HFFc6 (cell line): Measurements from ENCODE around the gene RAD18. TPM values are rescaled to one million over a fixed set of nuclear protein-coding genes. Genes with fewer than 3 reads are reported as not detected.

ENCODE experiments used
- DNase-seq: peaks from one replicate; pipeline ENCODE4 v3.0.0-alpha.2; 2018
- H3K27ac Mint-ChIP-seq: 2 replicates; pipeline ENCODE4 v1.8.0; 2020; ENCODE audit warnings: mild to moderate bottlenecking, mixed read lengths
- H3K27me3 Mint-ChIP-seq: 2 replicates; pipeline ENCODE4 v1.8.0; 2021; ENCODE audit warnings: mild to moderate bottlenecking, moderate library complexity, mixed read lengths; ENCODE audit not compliant: insufficient read depth
- H3K36me3 Mint-ChIP-seq: 2 replicates; pipeline ENCODE4 v1.8.0; 2021; ENCODE audit warnings: low read depth, mixed read lengths
- H3K4me1 Mint-ChIP-seq: 2 replicates; pipeline ENCODE4 v1.8.0; 2020; ENCODE audit warnings: low read depth, mixed read lengths
- H3K4me3 Mint-ChIP-seq: 2 replicates; pipeline ENCODE4 v1.8.0; 2020; ENCODE audit warnings: mild to moderate bottlenecking, moderate library complexity, mixed read lengths
- H3K9me3 Mint-ChIP-seq: 2 replicates; pipeline ENCODE4 v1.8.0; 2020; ENCODE audit warnings: mild to moderate bottlenecking, mixed read lengths
- CTCF ChIP-seq: fragments of 200-600 bp; sonication (generic); IDR thresholded peaks from 2 replicates; pipeline ENCODE4 v1.5.0; 2021; ENCODE audit warnings: antibody characterized with exemption, mild to moderate bottlenecking
- total RNA-seq, 6 experiments: library from RNA; stranded (reverse); fragmentation: NEBNext Ultra II Directional; extraction: Animal tissue kit (Norgen Biotek cat#: 25700); gene quantifications; 2 replicates in 1 of 6; 3 replicates in 5 of 6; pipeline ENCODE4 v1.2.3, GENCODE V29; 2021

Gene RAD18
- total RNA-seq, 6 experiments from 2014 or later, result 25.0 to 34.0 (median 31.9) TPM

- peaks cover 91% of the 10 kb centered on the region for H3K4me1 Mint-ChIP-seq
- no peak for DNase-seq
- H3K27ac Mint-ChIP-seq, result peak overlapping the region; percentile 82
- peak overlapping the region; percentile 27 for H3K4me3 Mint-ChIP-seq
- H3K9me3 Mint-ChIP-seq, result no peaks in the 10 kb centered on the region; the same call in 1 of the 2 replicates
- no peaks in the 10 kb centered on the region for H3K27me3 Mint-ChIP-seq
- TF ChIP-seq CTCF, result no peak
- H3K36me3 Mint-ChIP-seq, result peaks cover 30% of the 10 kb centered on the region
These were observed 93.1 kb downstream of the RAD18 start for GRCh38 chr3:8870134-8870533.

GRCh38 chr3:8869613-8870012 lies 93.7 kb downstream of the RAD18 start:
- H3K27me3 Mint-ChIP-seq, result peaks cover 3% of the 10 kb centered on the region; the same call in 1 of the 2 replicates
- H3K9me3 Mint-ChIP-seq, result no peaks in the 10 kb centered on the region; the same call in 1 of the 2 replicates
- peaks cover 90% of the 10 kb centered on the region for H3K4me1 Mint-ChIP-seq

GRCh38 chr3:8868996-8869395 lies 94.3 kb downstream of the RAD18 start:
- Mint-ChIP-seq H3K27ac (peak overlapping the region; percentile 82), H3K27me3 (peaks cover 3% of the 10 kb centered on the region; the same call in 1 of the 2 replicates), H3K36me3 (peaks cover 34% of the 10 kb centered on the region), H3K4me1 (peaks cover 84% of the 10 kb centered on the region), H3K4me3 (peak overlapping the region; percentile 66), H3K9me3 (no peaks in the 10 kb centered on the region; the same call in 1 of the 2 replicates)
- no peak for DNase-seq
- TF ChIP-seq CTCF, result no peak

More at GRCh38 chr3:8869613-8870012, 93.7 kb downstream of the RAD18 start:
- H3K36me3 Mint-ChIP-seq, result peaks cover 29% of the 10 kb centered on the region
- peak overlapping the region; percentile 66 for H3K4me3 Mint-ChIP-seq
- peak; percentile 99 for DNase-seq
- TF ChIP-seq CTCF, result no peak
- H3K27ac Mint-ChIP-seq, result peak overlapping the region; percentile 82

GRCh38 chr3:8867646-8868045 lies 95.6 kb downstream of the RAD18 start:
- H3K9me3 Mint-ChIP-seq, result no peaks in the 10 kb centered on the region; the same call in 1 of the 2 replicates
- peak overlapping the region; percentile 68 for H3K27ac Mint-ChIP-seq
- DNase-seq, result no peak
- no peak for TF ChIP-seq CTCF
- H3K4me1 Mint-ChIP-seq, result peaks cover 70% of the 10 kb centered on the region
- no peak overlapping the region for H3K4me3 Mint-ChIP-seq
- H3K36me3 Mint-ChIP-seq, result peaks cover 45% of the 10 kb centered on the region
- H3K27me3 Mint-ChIP-seq, result peaks cover 3% of the 10 kb centered on the region; the same call in 1 of the 2 replicates

GRCh38 chr3:8865697-8866096 lies 97.6 kb downstream of the RAD18 start:
- Mint-ChIP-seq H3K36me3 (peaks cover 44% of the 10 kb centered on the region), H3K27ac (no peak overlapping the region), H3K4me3 (no peak overlapping the region), H3K27me3 (peaks cover 3% of the 10 kb centered on the region; the same call in 1 of the 2 replicates), H3K4me1 (peaks cover 62% of the 10 kb centered on the region), H3K9me3 (no peaks in the 10 kb centered on the region)
- TF ChIP-seq CTCF, result no peak
- no peak for DNase-seq
